Karpas-422 (cell line): ENCODE data around the gene MICALL1. TPM values are rescaled to one million over a fixed set of nuclear protein-coding genes. Genes with fewer than 3 reads are reported as not detected.

ENCODE experiments used
- DNase-seq: peaks from one replicate; pipeline ENCODE4 v3.0.0-alpha.2; 2015
- H2AFZ ChIP-seq: fragments of 200-600 bp; sonication (generic); 2 replicates; pipeline ENCODE4 v1.6.1; 2014; ENCODE audit warnings: antibody characterized with exemption, low read length, mixed read lengths
- H3K27ac ChIP-seq: fragments of 200-600 bp; sonication (generic); 2 replicates; pipeline ENCODE4 v1.5.1; 2014; ENCODE audit warnings: mild to moderate bottlenecking, low read length, moderate library complexity
- H3K27me3 ChIP-seq: fragments of 200-600 bp; sonication (generic); 2 replicates; pipeline ENCODE4 v1.6.1; 2014; ENCODE audit warnings: low read length, mixed read lengths
- H3K36me3 ChIP-seq: fragments of 200-600 bp; sonication (generic); 2 replicates; pipeline ENCODE4 v1.6.1; 2014; ENCODE audit warnings: low read length, mixed read lengths; ENCODE audit not compliant: insufficient read depth
- H3K4me1 ChIP-seq: fragments of 200-600 bp; sonication (generic); 2 replicates; pipeline ENCODE4 v1.6.1; 2014; ENCODE audit warnings: mild to moderate bottlenecking, low read length, mixed read lengths
- H3K4me2 ChIP-seq: fragments of 200-600 bp; sonication (generic); 2 replicates; pipeline ENCODE4 v1.6.1; 2014; ENCODE audit warnings: low read length, low read depth, mild to moderate bottlenecking; ENCODE audit not compliant: poor library complexity, severe bottlenecking
- H3K4me3 ChIP-seq: fragments of 200-600 bp; sonication (generic); 2 replicates; pipeline ENCODE4 v1.5.1; 2014; ENCODE audit warnings: mild to moderate bottlenecking, antibody characterized with exemption, low read length, mixed read lengths
- H3K79me2 ChIP-seq: fragments of 200-600 bp; sonication (generic); 2 replicates; pipeline ENCODE4 v1.6.1; 2014; ENCODE audit warnings: mild to moderate bottlenecking, low read length, mixed read lengths
- H3K9ac ChIP-seq: fragments of 200-600 bp; sonication (generic); 2 replicates; pipeline ENCODE4 v1.6.0; 2014; ENCODE audit warnings: low read length
- H3K9me2 ChIP-seq: fragments of 200-600 bp; sonication (generic), shearing (Covaris generic); replicated peaks from 2 replicates; pipeline ENCODE4 v1.6.0; 2014; ENCODE audit warnings: mild to moderate bottlenecking, low read length, moderate library complexity; ENCODE audit not compliant: insufficient read depth
- H3K9me3 ChIP-seq: fragments of 300-700, 200-600 bp; sonication (generic); 2 replicates; pipeline ENCODE4 v1.6.1; 2014; ENCODE audit warnings: low read length, mixed read lengths
- H4K20me1 ChIP-seq: fragments of 200-600 bp; sonication (generic); 2 replicates; pipeline ENCODE4 v1.6.1; 2014; ENCODE audit warnings: mild to moderate bottlenecking, antibody characterized with exemption, low read length, low read depth; ENCODE audit not compliant: insufficient read depth
- total RNA-seq: library from RNA; depleted of rRNA; stranded (reverse); fragments of >200 nt; shearing (Covaris generic); gene quantifications from 2 replicates; pipeline ENCODE4 v1.2.3, GENCODE V29; 2014; ENCODE audit warnings: low replicate concordance

MICALL1 gene
- total RNA-seq, 1 experiment from 2014 or later: 14.3 TPM

DNA sequence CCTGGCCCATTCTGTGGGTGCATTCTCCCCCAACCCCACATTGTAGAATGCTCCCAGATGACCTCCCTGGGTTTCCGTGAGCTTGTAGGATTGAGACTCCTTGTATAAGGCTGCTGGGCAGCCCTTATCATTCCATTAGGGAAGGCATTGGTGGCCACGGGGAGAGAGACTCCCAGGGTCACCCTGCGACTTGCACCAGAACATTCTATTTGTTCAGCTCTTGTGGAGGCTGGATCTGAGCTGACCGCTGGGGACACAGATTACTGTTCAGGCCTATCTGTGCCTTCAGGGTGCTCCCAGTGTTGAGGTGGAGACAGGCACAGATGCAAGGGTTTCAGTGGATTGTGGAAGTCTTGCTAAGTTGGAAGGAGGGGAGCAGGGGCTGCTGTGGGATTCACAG lies 17.8 kb downstream of the MICALL1 start:
- Histone ChIP-seq H3K4me1 (peaks cover 7% of the 10 kb centered on the region), H3K79me2 (no peaks in the 10 kb centered on the region), H3K4me3 (no peak overlapping the region), H4K20me1 (no peaks in the 10 kb centered on the region), H3K36me3 (no peaks in the 10 kb centered on the region; the same call in 1 of the 2 replicates), H3K4me2 (no peak overlapping the region), H3K9me2 (no peaks in the 10 kb centered on the region), H2AFZ (no peak overlapping the region), H3K27me3 (no peaks in the 10 kb centered on the region), H3K9ac (no peak overlapping the region), H3K27ac (no peak overlapping the region), H3K9me3 (no peaks in the 10 kb centered on the region)
- no peak for DNase-seq

- no peaks in the 10 kb centered on the region for H3K9me3 ChIP-seq
- no peak overlapping the region for H3K4me3 ChIP-seq
- H3K4me1 ChIP-seq: peaks cover 7% of the 10 kb centered on the region
- no peak overlapping the region for H2AFZ ChIP-seq
- H3K27me3 ChIP-seq: no peaks in the 10 kb centered on the region
- DNase-seq: no peak
- no peak overlapping the region for H3K9ac ChIP-seq
- no peaks in the 10 kb centered on the region for H3K9me2 ChIP-seq
- no peaks in the 10 kb centered on the region for H3K79me2 ChIP-seq
- no peak overlapping the region for H3K4me2 ChIP-seq
- no peaks in the 10 kb centered on the region; the same call in 1 of the 2 replicates for H3K36me3 ChIP-seq
- H3K27ac ChIP-seq: no peak overlapping the region
- no peaks in the 10 kb centered on the region for H4K20me1 ChIP-seq
Measured at GRCh38 chr22:37924386-37925065, 18.4 kb downstream of the MICALL1 start.

DNA sequence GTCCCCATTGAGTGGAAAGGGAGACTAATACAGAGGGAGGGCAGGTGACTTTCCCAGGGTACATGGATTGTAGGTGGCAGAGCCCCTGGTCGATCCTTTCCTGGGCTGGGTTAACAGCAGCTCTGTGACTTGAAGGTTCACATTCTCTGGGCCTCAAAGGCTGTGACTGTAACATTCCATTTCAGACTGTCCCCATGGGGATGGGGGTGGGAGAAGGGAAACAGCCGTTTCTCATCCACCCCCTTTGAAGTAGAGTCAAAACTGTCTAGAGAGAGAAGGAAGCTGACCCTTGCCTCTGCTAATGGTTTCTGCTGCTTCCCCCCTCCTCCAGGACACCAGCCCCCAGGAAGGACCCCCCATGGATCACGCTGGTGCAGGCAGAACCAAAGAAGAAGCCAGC lies 19.2 kb downstream of the MICALL1 start:
- Histone ChIP-seq H3K9ac (no peak overlapping the region), H3K9me3 (no peaks in the 10 kb centered on the region), H4K20me1 (no peaks in the 10 kb centered on the region), H3K27me3 (no peaks in the 10 kb centered on the region), H3K27ac (no peak overlapping the region), H3K79me2 (no peaks in the 10 kb centered on the region), H3K36me3 (no peaks in the 10 kb centered on the region; the same call in 1 of the 2 replicates), H3K4me2 (no peak overlapping the region), H3K4me3 (no peak overlapping the region), H3K9me2 (no peaks in the 10 kb centered on the region), H3K4me1 (peaks cover 16% of the 10 kb centered on the region), H2AFZ (no peak overlapping the region)
- DNase-seq: no peak

DNA sequence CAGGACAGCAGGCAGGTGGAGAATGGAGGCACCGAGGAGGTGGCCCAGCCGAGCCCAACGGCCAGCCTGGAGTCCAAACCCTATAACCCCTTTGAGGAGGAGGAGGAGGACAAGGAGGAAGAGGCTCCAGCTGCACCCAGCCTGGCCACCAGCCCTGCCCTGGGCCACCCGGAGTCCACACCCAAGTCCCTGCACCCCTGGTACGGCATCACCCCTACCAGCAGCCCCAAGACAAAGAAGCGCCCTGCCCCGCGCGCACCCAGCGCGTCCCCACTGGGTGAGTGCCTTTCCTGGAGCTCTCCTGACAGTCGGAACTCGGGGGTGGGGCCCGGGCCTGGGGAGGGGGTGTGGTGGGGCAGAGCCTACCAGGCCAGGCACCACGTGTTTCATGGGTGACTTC lies 19.7 kb downstream of the MICALL1 start:
- Histone ChIP-seq H3K4me1 (peaks cover 20% of the 10 kb centered on the region), H3K9me3 (no peaks in the 10 kb centered on the region), H3K9me2 (no peaks in the 10 kb centered on the region), H2AFZ (no peak overlapping the region), H3K27me3 (no peaks in the 10 kb centered on the region), H4K20me1 (no peaks in the 10 kb centered on the region), H3K27ac (no peak overlapping the region), H3K4me3 (no peak overlapping the region), H3K79me2 (no peaks in the 10 kb centered on the region), H3K4me2 (no peak overlapping the region), H3K9ac (no peak overlapping the region), H3K36me3 (no peaks in the 10 kb centered on the region; the same call in 1 of the 2 replicates)
- no peak for DNase-seq

DNA sequence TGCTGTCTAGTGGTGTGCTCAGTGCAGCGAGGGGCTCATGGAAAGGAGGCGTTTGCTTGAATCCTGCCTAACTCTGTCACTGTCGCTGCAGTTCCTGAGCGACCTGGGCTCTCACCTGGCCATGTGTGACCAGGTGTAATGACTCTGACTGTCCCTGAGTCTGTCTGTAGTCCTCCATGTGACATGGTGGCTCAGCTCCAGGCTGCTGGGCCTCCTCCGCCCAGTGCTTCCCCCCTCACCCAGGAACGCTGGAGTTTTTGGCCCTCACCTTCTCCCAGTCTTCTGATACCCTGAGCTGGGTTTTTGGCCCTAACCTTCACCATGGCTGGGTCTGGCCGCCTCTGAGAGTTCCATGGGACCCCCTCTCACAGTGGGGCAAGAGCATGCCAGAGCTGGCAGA lies 20.3 kb downstream of the MICALL1 start:
- H3K9me2 ChIP-seq: no peaks in the 10 kb centered on the region
- H4K20me1 ChIP-seq: no peaks in the 10 kb centered on the region
- H3K4me2 ChIP-seq: no peak overlapping the region
- no peak for DNase-seq
- H3K4me3 ChIP-seq: no peak overlapping the region
- H3K9ac ChIP-seq: no peak overlapping the region
- no peaks in the 10 kb centered on the region for H3K9me3 ChIP-seq
- no peaks in the 10 kb centered on the region; the same call in 1 of the 2 replicates for H3K36me3 ChIP-seq
- no peak overlapping the region for H3K27ac ChIP-seq
- no peaks in the 10 kb centered on the region for H3K79me2 ChIP-seq
- no peaks in the 10 kb centered on the region for H3K27me3 ChIP-seq
- peaks cover 26% of the 10 kb centered on the region for H3K4me1 ChIP-seq
- no peak overlapping the region for H2AFZ ChIP-seq

DNA sequence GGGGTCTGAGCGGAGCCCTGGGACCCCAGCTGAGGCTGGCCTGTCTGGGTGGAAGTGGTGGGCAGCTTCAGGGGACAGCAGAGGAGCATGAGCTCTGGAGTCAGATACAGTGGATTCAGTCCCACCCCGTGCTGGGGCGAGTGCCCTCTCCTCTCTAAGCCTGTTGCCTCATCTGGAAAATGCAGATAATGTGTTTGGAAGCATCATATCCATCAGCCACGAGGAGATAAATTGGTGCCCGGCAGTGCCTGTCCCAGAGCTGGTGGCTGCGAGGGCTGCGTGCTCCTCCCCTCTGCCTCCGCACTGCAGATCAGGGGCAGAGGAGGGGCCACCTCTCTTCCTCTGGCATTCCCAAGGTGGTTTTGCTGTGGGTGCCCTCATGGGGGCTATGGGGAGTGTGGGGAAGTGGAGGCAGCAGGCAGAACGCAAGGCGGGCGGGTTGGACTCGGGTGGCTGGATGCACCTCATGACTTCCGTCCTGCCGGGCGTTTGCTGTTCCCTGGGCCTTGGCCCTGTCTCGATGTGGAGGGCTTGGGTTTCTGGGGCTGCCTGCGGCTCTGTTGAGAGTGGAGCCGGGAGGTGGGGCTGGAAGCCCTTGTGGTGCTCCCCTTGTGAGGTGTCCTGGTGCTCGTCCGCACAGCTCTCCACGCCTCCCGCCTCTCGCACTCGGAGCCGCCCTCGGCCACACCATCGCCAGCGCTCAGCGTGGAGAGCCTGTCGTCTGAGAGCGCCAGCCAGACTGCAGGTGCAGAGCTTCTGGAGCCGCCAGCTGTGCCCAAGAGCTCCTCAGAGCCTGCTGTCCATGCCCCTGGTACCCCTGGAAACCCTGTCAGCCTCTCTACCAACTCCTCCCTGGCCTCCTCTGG lies 20.9 kb downstream of the MICALL1 start:
- Histone ChIP-seq H3K9me2 (no peaks in the 10 kb centered on the region), H3K4me3 (no peak overlapping the region), H3K9ac (no peak overlapping the region), H3K27me3 (no peaks in the 10 kb centered on the region), H3K79me2 (no peaks in the 10 kb centered on the region), H3K36me3 (no peaks in the 10 kb centered on the region; the same call in 1 of the 2 replicates), H3K4me2 (no peak overlapping the region), H4K20me1 (no peaks in the 10 kb centered on the region), H3K9me3 (no peaks in the 10 kb centered on the region), H3K27ac (no peak overlapping the region), H2AFZ (no peak overlapping the region), H3K4me1 (peaks cover 32% of the 10 kb centered on the region)
- no peak for DNase-seq

GRCh38 chr22:37927637-37927936 lies 21.5 kb downstream of the MICALL1 start:
- Histone ChIP-seq H3K36me3 (peaks cover 3% of the 10 kb centered on the region; the same call in 1 of the 2 replicates), H3K9me2 (no peaks in the 10 kb centered on the region), H3K9ac (no peak overlapping the region), H3K4me1 (peaks cover 38% of the 10 kb centered on the region), H4K20me1 (no peaks in the 10 kb centered on the region), H2AFZ (no peak overlapping the region), H3K9me3 (no peaks in the 10 kb centered on the region), H3K4me2 (no peak overlapping the region), H3K79me2 (no peaks in the 10 kb centered on the region), H3K27me3 (no peaks in the 10 kb centered on the region), H3K27ac (no peak overlapping the region), H3K4me3 (no peak overlapping the region)
- no peak for DNase-seq

- Histone ChIP-seq H3K9ac (no peak overlapping the region), H3K27me3 (no peaks in the 10 kb centered on the region), H3K4me2 (no peak overlapping the region), H3K27ac (no peak overlapping the region), H3K36me3 (peaks cover 6% of the 10 kb centered on the region), H3K4me1 (peaks cover 48% of the 10 kb centered on the region), H3K79me2 (no peaks in the 10 kb centered on the region), H4K20me1 (0 out of 2 replicates have a peak, but pooled peaks cover 5% of the 10 kb centered on the region), H2AFZ (no peak overlapping the region), H3K9me2 (no peaks in the 10 kb centered on the region), H3K9me3 (no peaks in the 10 kb centered on the region), H3K4me3 (no peak overlapping the region)
- DNase-seq: no peak
Measured at GRCh38 chr22:37929390-37929789, 23.3 kb downstream of the MICALL1 start.
